ENCODE results near the gene KPRP. TPM values are rescaled to one million over a fixed set of nuclear protein-coding genes. Genes with fewer than 3 reads are reported as not detected.

The KPRP gene
- total RNA-seq, 1 experiment from 2014 or later, result not detected

DNA sequence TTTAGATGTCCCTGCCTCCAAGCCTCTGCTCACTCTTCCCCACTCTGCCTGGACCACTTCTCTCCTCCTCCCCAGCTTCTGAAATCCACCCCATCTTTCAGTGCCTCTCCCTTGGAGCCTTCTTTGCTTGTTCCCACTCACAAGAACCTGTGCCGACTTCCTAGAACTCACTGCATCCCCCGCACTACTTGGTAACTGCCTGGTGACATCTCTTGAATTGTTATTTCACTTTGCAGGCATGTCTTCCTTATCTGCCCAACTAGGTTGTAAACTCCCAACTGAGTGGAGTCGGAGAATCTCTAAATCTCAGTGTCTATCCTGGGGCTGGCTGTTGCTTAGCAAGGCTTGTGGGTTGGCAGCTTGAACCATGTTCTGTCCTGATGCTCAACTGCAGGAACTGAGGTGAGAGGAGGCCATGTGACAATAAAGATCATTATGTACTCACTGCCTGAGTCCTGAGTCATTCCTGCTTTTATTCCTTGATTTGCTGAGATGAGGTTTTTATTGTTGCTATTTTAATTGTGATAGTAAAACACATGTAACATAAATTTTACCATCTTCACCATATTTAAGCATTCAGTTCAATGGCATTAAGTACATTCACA is 3.9 kb downstream of the KPRP start:
- Histone ChIP-seq H3K4ac (ENCODE audit: low read depth, low read length) (no peak overlapping the region), H3K4me2 (ENCODE audit: insufficient read depth, insufficient read length, low read length) (no peak overlapping the region), H2BK5ac (ENCODE audit: insufficient read length, low read length) (no peak overlapping the region), H2AK5ac (ENCODE audit: insufficient read length, low read length) (no peak overlapping the region), H3K18ac (ENCODE audit: insufficient read length, low read depth, low read length) (no peak overlapping the region), H2BK20ac (ENCODE audit: low read depth, low read length, poor library complexity, severe bottlenecking) (no peak overlapping the region), H2AFZ (ENCODE audit: low read length) (no peak overlapping the region), H4K91ac (ENCODE audit: insufficient read length, low read depth, low read length) (no peak overlapping the region), H3K27ac (ENCODE audit: insufficient read length, low read depth, low read length) (no peak overlapping the region), H2BK12ac (ENCODE audit: insufficient read length, low read depth, low read length) (no peak overlapping the region), H3K9me3 (ENCODE audit: control insufficient read depth, low read depth, low read length) (peaks cover 99% of the 10 kb centered on the region), H3K79me2 (ENCODE audit: insufficient read depth, low read length) (no peaks in the 10 kb centered on the region), H2BK15ac (ENCODE audit: low read depth, low read length) (no peak overlapping the region), H2BK120ac (ENCODE audit: low read depth, low read length, poor library complexity, severe bottlenecking) (no peak overlapping the region), H3K4me1 (ENCODE audit: insufficient read depth, low read length) (no peaks in the 10 kb centered on the region), H4K20me1 (ENCODE audit: control insufficient read depth, insufficient read depth, insufficient read length) (no peaks in the 10 kb centered on the region), H3K79me1 (ENCODE audit: insufficient read depth, low read depth, low read length, poor library complexity, severe bottlenecking) (no peaks in the 10 kb centered on the region), H4K8ac (replicated peaks; ENCODE audit: insufficient read length, low read depth, low read length) (no peak overlapping the region), H3K27me3 (ENCODE audit: insufficient read depth, low read length) (no peaks in the 10 kb centered on the region), H3K14ac (ENCODE audit: insufficient read depth, low read length) (no peak overlapping the region), H3K56ac (ENCODE audit: insufficient read length, low read depth, low read length) (no peak overlapping the region), H3T11ph (ENCODE audit: low read length) (no peak overlapping the region), H3K9ac (ENCODE audit: extremely low read depth, insufficient read length, low read length) (no peak overlapping the region), H4K5ac (ENCODE audit: insufficient read length, low read depth, low read length) (no peak overlapping the region), H3K23me2 (ENCODE audit: insufficient read length, low read depth, low read length, poor library complexity, severe bottlenecking) (no peaks in the 10 kb centered on the region), H3K23ac (ENCODE audit: insufficient read length, low read depth, low read length) (no peak overlapping the region)
- Mint-ChIP-seq H3K27ac (no peak overlapping the region), H3K27me3 (ENCODE audit: low read depth) (peaks cover 4% of the 10 kb centered on the region; the same call in 1 of the 2 replicates), H3K4me3 (no peak overlapping the region), H3K4me1 (no peaks in the 10 kb centered on the region), H3K9me3 (peaks cover 92 to 95% of the 10 kb centered on the region in 2 experiments), H3K36me3 (ENCODE audit: insufficient read depth in 1 of 3, low read depth in 3 of 3) (peaks cover 21 to 40% (median 22%) of the 10 kb centered on the region in 3 experiments; a peak in 6 of 7 replicates)
- TF ChIP-seq, protein P1, sequence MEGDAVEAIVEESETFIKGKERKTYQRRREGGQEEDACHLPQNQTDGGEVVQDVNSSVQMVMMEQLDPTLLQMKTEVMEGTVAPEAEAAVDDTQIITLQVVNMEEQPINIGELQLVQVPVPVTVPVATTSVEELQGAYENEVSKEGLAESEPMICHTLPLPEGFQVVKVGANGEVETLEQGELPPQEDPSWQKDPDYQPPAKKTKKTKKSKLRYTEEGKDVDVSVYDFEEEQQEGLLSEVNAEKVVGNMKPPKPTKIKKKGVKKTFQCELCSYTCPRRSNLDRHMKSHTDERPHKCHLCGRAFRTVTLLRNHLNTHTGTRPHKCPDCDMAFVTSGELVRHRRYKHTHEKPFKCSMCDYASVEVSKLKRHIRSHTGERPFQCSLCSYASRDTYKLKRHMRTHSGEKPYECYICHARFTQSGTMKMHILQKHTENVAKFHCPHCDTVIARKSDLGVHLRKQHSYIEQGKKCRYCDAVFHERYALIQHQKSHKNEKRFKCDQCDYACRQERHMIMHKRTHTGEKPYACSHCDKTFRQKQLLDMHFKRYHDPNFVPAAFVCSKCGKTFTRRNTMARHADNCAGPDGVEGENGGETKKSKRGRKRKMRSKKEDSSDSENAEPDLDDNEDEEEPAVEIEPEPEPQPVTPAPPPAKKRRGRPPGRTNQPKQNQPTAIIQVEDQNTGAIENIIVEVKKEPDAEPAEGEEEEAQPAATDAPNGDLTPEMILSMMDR (conservative IDR thresholded peaks at IDR 0.05), result no peak
- no CpG with 5 or more reads among the region's 3 CpGs for WGBS (ENCODE audit: extremely low coverage, insufficient read length, low lambda C conversion rate)
- no peak for DNase-seq
